SK-N-MC (cell line): ENCODE results near the gene EIF4E.

ENCODE experiments used
- EZH2 ChIP-seq: fragments of 200-600 bp; sonication (generic); IDR thresholded peaks from one replicate; pipeline ENCODE4 v1.6.1; 2017; ENCODE audit warnings: antibody characterized with exemption
- FOXP2 ChIP-seq: optimal IDR thresholded peaks from 2 replicates; pipeline ENCODE3; 2011; ENCODE audit warnings: mild to moderate bottlenecking, moderate library complexity; ENCODE audit not compliant: insufficient read depth; ENCODE audit errors: extremely low read length, control extremely low read depth
- POLR2AphosphoS5 ChIP-seq: IDR thresholded peaks from 2 replicates; pipeline ENCODE4 v1.6.1; 2012; ENCODE audit warnings: mild to moderate bottlenecking, low read depth, low read length, borderline replicate concordance

GRCh38 chr4:98977557-98977956 lies 48.6 kb upstream of the EIF4E start:
- TF ChIP-seq POLR2AphosphoS5 (no peak), EZH2 (no peak), FOXP2 (no peak)
